GM21367 (cell line): ENCODE measurements around the gene COBLL1.
A peak's percentile ranks its signal among the peaks of the same experiment; 100 is the strongest.

Experiments
- ATAC-seq: cut with Tn5 transposase; IDR thresholded peaks from one replicate; pipeline ENCODE4 v1.9.1; 2021; ENCODE audit not compliant: unreplicated experiment

COBLL1 gene

DNA sequence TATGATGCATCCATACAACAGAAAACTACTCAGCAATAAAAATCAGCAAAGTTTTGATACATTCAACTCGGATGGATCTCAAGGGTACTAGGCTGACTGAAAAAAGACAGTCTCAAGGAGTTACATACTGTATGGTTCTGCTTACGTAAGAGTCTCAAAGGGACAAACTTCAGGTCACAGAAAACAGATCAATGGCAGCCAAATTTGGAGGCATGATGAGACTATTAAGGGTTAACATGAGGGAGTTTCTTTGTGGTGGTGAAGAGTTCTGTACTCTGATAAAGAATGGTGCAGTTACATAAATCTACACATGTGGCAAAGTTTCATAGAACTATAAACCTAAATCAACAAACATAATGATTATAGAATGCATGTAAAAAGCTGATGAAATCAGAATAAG, 81.4 kb downstream of the COBLL1 start:
- ATAC-seq = no peak

GRCh38 chr2:164757934-164758695, 83.5 kb downstream of the COBLL1 start:
- no peak for ATAC-seq

DNA sequence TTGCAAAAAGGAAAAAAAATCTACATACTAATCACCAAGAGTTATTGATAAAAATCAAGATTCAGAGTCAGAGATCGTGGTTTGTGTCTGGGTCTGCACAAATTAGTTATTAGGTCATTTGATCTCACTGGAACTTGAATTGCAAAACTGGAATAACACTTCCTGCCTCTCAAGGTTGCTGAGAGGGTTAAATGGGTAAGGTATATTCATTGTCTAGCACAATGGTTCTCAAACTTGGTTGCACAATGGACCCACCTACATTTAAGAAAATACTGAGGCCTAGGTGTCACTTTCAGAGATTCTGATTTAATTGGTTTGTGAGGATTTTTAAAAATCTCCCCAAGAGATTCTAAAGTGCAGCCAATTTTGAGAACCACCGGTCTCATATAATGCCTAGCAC, 84.8 kb downstream of the COBLL1 start:
- ATAC-seq = no peak

DNA sequence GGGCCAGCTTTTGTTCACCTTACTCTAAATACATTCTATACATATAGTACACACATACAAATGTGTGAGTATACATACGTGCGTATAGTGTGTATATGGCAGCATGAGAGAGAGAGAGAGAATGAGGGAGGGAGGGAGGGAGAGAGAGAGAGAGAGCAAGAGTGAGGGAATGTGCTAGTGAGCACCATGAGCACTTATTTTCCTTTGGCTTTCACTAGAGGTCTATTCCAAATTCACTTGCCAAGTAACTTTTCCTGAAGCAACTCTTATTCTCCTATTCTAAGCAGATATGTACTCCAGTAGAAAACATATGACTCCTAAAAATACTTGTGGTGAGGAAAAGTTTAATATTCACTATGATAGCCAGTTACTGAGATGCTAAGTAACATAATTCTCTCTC, 85.7 kb downstream of the COBLL1 start:
- no peak for ATAC-seq

DNA sequence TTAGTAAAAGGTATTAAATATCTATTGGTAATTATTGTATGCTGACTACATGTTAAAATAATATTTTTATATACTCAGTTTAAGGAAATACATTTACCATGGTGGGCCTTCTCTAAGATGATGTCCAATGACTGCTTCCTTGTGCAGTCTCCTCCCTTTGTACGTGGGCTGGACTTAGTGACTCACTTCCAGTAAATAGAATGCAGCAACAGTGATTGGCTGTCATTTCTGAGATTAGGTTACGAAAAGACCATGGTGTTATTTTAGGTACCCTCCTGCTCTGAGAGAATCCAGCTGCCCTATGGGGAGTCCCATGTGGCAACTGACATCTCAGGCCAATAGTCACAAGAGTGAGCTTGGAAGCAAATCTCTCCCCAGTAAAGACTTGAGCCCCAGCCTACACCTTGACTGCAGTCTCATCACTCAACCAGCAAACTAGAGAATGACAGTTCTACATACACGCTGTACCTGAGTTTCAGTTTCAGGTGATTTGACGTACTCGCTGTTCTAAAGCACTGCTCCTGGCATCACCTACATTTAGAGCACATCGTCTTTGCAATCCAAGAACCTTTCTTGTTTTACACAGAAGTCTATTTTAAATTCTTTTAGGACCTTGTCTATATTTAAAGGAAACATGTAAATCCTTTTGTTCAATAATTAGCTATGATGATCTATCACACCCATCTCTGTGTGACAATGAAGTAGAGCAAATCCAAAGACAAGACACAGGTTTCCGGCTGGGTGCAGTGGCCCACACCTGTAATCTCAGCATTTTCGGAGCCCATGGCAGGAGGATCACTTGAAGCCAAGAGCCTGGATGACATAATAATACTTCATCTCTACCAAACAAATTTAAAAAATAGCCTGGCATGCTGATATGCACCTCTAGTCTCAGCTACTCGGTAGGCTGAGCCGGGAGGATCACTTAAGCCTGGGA, 87.2 kb downstream of the COBLL1 start:
- no peak for ATAC-seq

- ATAC-seq = no peak
Observed at GRCh38 chr2:164752956-164753355, 88.7 kb downstream of the COBLL1 start.

DNA sequence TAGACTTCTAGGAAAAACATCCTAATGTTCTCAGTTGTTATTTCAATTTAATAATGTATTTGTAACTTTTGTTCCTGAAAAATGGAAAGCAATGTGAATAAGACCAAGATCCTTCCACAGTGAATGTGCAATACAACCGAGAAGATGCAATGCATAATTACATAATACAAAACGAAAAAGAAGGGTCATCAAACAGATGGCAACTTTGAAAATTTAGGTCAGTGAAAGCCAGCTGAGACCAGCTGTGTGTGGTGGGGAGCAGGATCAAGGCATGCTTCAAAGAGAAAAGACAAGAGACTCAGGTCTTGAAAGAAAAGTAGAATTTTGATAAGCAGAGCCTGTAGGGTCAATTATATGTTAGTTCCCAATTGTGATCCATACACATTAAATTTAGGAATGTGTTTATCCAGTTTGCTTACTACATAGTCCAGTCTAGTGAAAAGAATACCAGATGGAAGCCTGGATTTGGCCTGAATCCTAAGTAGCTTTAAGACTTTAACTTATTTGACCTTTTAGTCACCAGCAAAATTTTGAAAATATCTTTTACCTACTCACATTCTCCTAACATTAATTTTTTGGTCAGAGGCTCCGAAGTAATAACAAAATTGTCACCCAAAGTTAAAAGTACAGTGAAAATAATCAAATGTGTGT, 93.7 kb downstream of the COBLL1 start:
- no peak for ATAC-seq

- no peak for ATAC-seq
Observed at GRCh38 chr2:164747140-164747539, 94.5 kb downstream of the COBLL1 start.

DNA sequence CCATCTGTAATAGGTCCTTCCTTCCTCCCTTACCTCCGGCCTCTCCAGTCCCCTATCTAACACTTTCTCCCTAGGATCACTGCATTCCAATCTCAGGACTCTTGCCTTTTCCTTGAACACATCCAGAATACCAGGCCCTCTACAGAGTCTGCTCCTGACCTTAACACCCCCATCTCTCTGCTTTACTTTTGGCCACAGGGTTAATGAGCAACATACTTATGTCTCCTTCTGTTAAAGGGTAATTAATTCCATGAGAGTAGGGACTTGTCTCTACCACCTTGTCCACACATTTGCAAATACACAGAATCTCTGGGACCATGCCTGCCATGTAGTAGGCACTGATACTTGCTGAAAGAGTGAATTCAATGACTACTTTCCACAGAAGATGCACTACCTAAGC, 94.9 kb downstream of the COBLL1 start:
- no peak for ATAC-seq

DNA sequence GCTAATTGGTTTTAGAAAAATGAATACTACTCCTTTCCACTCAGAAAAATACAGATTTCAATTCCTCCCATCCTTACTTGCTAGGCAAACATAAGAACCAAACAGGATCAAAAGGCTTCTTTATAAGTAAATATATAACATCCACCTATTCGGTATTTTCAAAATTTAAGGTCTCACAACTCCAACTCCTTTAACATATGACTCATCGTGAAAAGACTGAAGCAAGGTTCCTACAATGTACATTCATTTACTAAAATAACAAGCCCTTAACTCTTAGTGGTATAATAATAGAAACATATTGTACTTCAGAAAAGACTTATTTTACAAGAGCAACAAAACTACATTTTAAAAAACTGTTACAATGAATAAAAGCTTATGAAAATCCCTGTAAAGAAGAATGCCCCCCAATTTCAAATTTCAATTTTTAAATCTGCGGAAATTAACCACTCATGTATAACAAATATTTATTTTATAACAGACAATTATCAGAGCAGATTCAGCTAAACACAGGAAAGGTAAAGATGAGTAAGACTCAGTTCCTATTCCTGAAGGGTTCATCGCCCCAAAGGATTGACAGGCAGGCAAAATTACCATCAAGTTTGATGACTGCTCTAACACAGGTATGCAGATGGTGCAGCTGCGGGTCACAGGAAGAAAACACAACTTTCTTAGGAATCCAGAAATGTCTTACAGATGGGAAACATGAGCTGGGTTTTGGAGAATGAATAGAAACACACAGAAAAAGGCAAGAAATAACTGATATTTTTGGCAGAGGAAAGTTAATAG, 96.4 kb downstream of the COBLL1 start:
- ATAC-seq = no peak

DNA sequence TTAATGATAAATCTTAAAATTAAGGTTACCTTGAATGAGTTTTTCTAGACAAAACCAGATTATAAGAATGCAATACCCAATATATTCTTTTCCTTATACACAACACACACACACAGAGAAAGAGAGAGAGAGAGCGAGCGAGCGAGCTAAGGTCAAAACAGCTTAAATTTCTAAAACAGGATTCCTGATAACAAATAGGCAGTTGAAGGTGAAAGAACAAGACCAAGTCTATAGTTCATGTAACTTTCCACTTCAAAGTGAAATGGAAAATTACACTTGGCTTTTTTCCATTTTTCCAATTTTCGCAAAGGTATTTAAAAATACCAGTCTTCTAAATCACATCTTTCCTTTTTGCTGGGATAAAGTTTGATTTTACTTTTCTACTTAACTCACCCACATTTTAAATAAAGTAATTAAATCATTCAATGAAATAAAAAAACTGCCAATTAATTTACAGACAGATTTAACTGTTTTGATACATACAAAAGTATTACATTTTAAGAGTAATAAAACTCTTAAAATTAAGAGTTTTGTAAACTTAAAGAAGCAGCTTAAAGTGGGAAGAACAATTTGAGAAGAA, 98.8 kb downstream of the COBLL1 start:
- no peak for ATAC-seq

- ATAC-seq = no peak
Observed at GRCh38 chr2:164739966-164740365, 101.7 kb downstream of the COBLL1 start.

DNA sequence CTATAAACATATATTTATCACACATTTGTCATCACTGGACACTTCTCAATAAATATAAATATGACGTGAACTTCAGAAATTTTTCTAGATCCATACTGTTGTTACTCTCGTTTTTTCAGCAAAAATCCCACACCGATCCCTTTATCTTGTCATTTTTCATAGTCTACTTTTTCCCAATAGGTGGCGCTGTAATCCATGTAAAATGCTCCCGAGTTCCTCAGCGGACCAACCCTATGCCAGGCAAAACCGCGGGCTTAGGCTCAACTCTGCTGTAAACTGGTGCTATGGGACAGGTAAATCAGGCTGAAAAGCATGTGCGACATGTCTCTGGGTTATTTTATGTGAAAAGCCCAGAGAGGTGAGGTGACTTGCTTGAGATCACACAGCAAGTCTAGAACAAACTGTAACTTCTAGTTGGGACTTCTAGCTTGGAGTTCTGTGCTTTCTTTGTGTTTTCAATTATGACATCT, 104.0 kb downstream of the COBLL1 start:
- ATAC-seq = peak; percentile 89

DNA sequence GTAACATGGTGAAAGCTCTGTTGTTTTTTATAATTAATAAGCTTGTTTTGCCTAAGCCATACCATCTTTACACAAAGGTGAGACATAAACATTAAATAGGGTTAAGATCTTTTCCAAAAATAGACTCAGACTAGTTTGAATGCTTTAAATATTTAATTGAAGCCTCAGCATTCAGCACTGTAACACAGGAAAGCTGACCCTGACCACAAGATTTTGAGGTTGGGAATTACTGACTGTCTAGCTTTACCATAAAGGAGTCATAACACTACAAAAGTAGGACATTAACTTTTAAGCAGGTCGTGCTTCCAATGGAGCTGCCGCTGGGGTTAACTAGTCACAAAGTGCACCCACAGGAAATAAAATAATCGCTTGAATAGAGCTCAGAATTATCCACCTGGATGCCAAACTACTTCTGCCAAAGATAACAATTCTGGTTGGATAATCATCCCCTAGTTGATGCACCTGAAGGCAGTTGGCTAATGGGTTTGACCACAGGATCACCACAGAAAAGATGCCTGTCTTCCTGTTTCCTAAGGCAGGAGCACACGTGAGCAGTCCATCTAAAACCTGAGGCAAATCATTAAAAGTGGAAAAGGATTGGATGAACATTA, 106.2 kb downstream of the COBLL1 start:
- no peak for ATAC-seq

- no peak for ATAC-seq
Observed at GRCh38 chr2:164734196-164734595, 107.4 kb downstream of the COBLL1 start.

DNA sequence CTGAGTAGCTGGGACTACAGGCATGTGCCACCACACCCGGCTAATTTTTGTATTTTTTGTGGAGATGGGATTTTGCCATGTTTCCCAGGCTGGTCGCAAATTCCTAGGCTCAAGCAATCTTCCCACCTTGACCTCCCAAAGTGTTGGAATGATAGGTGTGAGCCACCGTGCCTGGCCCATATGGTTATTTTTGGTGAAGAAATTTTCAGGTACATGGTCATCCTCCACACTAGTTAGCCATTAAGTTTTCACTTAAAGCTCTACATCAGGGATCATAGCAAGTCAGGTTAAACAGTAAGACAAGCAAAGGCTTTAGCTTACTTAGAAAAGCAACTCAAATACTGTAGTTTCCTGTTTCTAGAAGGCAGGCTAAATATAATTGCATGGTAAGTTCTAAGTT, 116.1 kb downstream of the COBLL1 start:
- ATAC-seq = no peak

DNA sequence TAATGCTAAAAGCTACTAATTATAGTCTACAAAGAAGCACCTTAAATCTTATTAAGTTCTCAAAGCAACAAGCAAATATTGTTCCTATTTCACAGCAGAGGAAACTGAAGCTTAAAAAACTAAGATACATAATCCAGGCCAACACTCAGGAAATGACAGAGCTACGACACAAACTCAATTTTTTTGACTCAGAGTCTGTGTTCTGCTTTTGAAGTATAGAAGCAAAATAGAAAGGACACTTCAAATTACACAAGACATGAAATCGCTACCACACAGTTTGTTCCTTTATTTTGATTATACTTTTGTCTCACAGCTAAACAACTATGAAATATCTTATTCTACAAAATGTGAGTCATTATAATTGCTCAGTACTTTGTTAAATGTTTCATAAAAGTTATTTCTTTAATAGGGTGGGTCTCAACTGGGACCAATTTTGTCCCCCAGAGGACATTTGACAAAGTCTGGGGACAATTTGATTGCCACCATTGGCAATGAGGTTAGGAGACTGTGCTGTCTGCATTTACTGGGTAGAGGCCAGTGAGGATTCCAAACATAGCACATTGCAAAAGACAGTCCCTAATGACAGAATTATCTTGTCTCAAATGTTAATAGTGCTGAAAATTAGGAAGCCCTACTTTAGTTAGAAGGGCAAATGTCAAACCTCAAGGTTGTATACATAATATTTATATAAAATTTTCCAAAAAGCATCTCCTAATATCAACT, 118.8 kb downstream of the COBLL1 start:
- no peak for ATAC-seq

GRCh38 chr2:164721430-164721829, 120.2 kb downstream of the COBLL1 start:
- no peak for ATAC-seq
